Germinal center (tissue), 1 donor: ENCODE measurements around the gene SERPINB5.

Experiments used
- DNase-seq: peaks from one replicate; pipeline ENCODE4 v3.0.0; 2012; ENCODE audit warnings: mixed read lengths, low spot score

SERPINB5 gene

DNA sequence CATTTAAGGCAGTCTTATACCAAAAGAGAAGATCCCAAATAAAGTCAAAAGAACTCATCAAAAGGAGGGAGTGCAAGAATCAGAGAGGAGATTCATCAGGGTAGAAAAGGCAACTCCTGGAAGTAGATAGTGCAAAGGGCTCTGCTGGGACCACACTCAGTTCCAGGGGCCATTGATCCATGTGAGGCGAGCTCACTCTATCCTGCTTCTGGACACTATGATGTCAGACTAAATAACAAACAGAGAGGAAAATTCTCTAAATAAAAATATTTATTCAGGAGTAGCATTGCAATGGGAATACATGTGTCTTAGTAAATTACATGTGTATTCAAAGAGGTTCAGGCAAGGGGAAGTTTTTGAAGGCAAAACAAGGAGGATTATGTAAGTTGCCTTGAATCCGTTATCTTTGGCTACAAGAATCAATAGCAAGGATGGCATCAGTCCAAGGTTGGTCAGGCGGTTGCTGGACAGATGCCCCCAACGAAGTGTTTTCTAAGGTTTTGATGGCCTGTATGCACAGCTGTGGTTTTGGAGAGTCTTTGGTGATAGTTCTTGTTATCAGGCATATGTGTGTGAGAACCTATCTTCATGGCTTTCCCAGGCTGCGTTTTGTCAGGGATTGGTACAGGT lies 52.2 kb downstream of the SERPINB5 start:
- no peak for DNase-seq

DNA sequence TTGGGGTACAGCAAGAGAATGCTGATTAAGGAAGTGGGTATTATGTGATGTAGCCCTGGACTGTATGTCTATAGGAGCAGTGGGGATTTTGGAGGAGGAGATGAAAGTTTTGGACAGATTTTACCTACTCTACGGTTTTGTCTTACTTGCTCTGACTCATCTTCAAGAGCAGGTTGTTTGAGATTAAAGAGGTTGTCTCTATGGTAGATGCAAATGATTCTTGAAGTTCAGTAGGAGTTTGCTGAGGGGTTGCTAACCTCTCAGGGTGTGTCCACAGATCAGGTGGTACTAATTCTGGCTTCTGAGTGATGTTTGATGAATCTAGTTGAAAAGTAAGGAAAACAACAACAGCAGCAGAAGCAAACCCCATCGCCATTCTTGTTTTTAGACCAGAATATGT lies 55.7 kb downstream of the SERPINB5 start:
- no peak for DNase-seq

DNA sequence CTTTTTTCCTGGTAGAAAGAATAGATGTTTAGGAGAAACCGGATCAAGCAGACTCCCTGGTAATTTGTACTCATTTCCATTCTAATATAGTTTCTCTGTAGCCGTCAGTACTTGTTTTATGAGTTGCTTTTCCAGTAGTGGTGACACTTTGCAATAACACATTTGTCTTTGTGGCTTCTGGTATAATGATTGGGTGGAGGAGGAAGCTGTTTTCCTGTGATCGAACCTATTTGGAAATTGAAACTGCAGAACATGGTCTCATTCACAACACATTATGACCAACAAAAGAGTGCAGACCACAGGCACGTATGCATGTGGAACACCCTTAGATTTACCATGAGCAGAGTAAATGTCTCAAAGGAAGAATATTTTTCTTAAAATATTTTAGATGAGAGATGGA lies 57.9 kb downstream of the SERPINB5 start:
- no peak for DNase-seq

DNA sequence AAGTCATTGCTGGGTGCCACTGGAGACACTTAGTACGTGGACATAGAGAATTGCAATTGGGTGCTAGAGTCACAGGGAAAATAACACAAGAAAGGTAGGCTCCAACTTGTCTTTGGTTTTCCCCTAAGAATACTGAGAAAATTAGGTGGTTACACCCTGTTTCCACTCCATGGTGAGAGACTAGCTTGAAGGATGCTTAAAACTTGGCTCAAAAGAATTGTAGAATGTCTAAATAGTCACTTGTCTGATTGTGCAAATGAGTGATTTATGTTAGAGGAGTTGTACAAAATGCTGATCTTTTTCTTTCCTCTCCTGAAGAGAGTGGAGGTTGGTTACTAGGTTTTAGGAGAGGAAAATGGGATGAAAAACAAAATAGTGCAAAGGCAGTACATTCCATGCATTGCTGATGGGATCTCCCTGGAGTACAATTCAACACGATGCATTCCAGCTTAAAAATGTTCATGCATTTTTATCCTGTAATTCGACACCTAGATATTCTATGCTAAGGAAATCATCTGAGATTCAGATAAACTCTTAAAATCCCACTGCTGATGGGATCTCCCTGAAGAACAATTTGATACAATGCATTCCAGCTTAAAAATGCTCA lies 63.2 kb downstream of the SERPINB5 start:
- no peak for DNase-seq

DNA sequence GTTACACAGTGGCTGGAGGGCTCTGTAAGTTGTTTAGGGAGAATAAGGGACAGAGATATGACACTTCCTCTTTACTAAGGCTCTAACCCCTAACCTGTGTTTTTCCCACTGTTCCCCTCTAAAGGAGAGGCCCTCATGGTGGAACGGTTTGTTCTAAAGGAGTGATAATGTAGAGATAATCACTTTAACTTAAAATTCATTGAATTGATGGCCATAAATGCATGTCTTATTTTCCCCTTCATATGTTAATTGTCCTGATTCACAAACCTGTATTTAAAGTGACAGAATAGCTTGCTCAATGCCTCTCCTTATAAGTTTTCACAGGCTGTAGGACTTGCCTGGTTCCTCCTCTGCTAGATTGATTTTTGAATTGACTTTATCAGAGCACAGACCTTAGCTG lies 65.3 kb downstream of the SERPINB5 start, which contains the start of gene SERPINB12:
Gene SERPINB12 (plus strand): TSS at position 301 of the 400 bp plus-strand sequence. CDS start 13,791 bp downstream, outside the sequence.
- no peak for DNase-seq

DNA sequence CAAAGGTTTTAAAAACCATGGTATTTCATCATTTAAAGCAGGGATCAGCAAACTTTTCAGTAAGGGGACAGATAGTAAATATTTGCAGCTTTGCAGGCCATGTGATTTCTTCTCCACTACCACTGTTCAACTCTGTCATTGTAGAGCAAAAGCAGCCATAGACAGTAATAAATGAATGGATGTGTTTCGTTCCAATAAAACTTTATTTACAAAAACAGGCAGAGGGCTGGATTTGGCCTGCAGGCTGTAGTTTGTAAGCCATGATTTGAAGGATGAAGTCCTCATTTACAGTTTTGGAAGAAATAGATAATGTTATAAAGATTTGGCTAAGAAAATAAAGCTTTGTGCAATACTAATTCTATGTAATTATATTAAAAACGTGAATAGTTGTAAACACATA lies 67.3 kb downstream of the SERPINB5 start:
- no peak for DNase-seq

DNA sequence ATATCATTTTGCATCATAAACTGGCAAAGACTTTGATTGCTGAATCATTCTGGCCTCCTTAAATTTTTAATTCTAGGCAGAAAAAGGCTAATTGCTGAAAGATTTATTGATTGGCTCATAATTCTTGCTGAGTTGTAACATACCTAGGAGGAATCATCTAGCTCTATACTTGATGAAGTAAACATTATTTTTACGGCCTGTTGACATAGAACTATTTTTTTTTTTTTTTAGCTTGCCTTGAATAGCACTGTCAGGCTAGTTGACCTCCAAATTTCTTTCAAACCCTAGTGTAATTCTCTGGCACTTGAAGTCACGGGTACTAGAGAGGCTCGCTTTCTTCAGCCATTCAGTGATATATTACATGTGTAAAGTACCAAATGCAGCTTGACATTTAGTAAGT lies 68.2 kb downstream of the SERPINB5 start:
- no peak for DNase-seq

DNA sequence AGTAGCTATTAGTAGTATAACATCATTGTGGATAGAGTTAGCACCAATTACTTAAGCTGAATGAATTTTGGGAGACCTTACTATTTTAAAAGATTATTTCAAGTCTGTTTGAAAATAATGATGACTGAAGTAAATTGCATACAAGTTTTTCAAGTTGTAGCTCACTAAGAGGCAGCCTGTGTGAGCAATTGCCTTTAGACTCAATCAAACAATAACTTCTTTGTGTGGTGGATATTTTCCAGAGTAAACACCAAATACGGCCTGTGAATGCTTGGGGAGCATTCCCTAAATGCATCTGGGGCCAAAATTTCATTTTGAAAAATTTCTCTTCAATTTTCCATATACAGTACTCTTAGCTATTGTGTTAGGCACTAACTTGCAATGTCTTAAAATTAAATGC lies 73.3 kb downstream of the SERPINB5 start:
- no peak for DNase-seq

DNA sequence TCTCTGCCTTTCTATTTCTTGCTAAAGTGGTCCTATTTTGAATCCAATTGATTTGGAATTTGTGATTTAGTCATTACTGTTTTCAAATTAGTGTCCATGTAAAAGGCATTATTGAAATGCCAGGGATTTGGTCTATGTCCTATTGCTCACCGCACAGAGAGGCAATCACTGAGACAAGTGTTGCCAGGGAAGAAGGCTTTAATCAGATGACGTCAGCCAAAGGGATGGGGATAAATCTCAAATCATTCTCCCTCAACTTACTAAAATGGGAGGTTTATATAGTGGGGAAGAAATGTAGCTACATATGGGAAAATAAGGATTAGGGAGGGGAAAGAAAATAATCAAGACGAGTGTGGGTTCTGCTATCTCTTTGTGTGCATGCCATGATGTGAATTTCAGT lies 75.0 kb downstream of the SERPINB5 start:
- DNase-seq: no peak

DNA sequence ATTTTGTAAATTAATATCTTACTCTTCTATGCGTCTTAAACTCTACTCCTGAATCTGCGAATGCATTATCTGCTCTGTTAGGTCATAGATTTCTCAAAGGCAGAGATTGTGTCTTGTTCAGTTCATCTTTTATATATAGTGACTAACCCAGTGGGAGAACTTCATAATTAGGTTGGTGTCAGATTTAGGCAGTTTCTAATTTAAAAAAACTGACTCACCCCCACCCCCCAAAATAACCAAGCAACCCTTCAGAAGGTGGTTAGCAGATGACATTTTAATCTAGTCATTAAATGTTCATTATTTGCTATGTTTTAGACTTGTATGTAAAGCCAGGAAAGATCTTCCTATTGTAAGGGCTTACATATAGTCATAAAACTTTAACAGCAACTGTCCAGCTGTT lies 75.8 kb downstream of the SERPINB5 start:
- DNase-seq: no peak

DNA sequence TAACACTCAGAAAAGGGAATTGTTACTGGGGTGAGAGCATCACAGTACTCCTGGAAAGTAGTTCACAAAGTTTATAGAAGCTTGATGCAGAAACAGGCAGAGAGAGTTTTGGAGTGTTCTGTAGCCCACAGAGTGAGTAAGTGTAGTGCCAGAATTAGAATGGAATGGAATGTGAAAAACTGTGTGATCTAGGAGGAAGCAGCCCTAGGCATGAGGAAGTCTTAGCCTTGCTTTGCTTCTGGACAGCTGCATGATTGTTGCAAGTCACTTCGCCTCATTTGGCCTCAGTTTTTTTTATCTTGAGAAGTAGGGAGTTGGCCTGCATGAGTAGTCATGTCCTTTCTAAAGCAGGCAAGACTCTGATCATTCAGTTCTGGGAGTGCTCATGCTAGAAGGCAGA lies 76.3 kb downstream of the SERPINB5 start:
- DNase-seq: no peak
